ENCODE results near the gene ZNF232. TPM values are rescaled to one million over a fixed set of nuclear protein-coding genes. Genes with fewer than 3 reads are reported as not detected.
"Not testable (repeated sequence)": the region's sequence is repeated elsewhere in the genome, so short reads cannot be mapped to it uniquely, and the experiment has no call there.

The ZNF232 gene
- total RNA-seq, 2 experiments from 2014 or later: 9.8 to 10.2 TPM

- CTCF ChIA-PET: interaction anchor here (0.7 kb wide), 1 partner anchor 156 kb away, joined by 3 read pairs; no protein-coding TSS in a partner anchor
- H3K27ac Mint-ChIP-seq: not testable (repeated sequence)
- peaks cover 22% of the 10 kb centered on the region for H3K36me3 Mint-ChIP-seq (ENCODE audit: low read depth)
These were observed 34.4 kb downstream of the ZNF232 start for GRCh38 chr17:5077275-5077674.

GRCh38 chr17:5075472-5075871 is 36.2 kb downstream of the ZNF232 start:
- H3K27ac Mint-ChIP-seq; POLR2A ChIA-PET; ATAC-seq; CTCF ChIA-PET; DNase-seq; H3K9me3 Mint-ChIP-seq (ENCODE audit: insufficient read depth); H3K4me3 Mint-ChIP-seq; H3K27me3 Mint-ChIP-seq (ENCODE audit: low read depth): not testable (repeated sequence)
- peaks cover 22% of the 10 kb centered on the region for H3K4me1 Mint-ChIP-seq (ENCODE audit: low read depth)
- H3K36me3 Mint-ChIP-seq (ENCODE audit: low read depth): peaks cover 14% of the 10 kb centered on the region

More at GRCh38 chr17:5077275-5077674, 34.4 kb downstream of the ZNF232 start:
- ATAC-seq; DNase-seq; H3K9me3 Mint-ChIP-seq (ENCODE audit: insufficient read depth); H3K27me3 Mint-ChIP-seq (ENCODE audit: low read depth): not testable (repeated sequence)
- Mint-ChIP-seq H3K4me1 (ENCODE audit: low read depth) (peaks cover 22% of the 10 kb centered on the region), H3K4me3 (peak overlapping the region; percentile 76)
- POLR2A ChIA-PET: interaction anchor here (0.8 kb wide), 1 partner anchor 952 kb away, joined by 3 read pairs; no protein-coding TSS in a partner anchor

GRCh38 chr17:5069724-5070123 is 42.0 kb downstream of the ZNF232 start:
- H3K9me3 Mint-ChIP-seq (ENCODE audit: insufficient read depth): no peaks in the 10 kb centered on the region
- DNase-seq (no peak), ATAC-seq (no peak)
- H3K27ac Mint-ChIP-seq: no peak overlapping the region
- ChIA-PET POLR2A (no interaction called here), CTCF (no interaction called here)
- peaks cover 4% of the 10 kb centered on the region for H3K27me3 Mint-ChIP-seq (ENCODE audit: low read depth)
- H3K36me3 Mint-ChIP-seq (ENCODE audit: low read depth): no peaks in the 10 kb centered on the region
- no peaks in the 10 kb centered on the region for H3K4me1 Mint-ChIP-seq (ENCODE audit: low read depth)
- no peak overlapping the region for H3K4me3 Mint-ChIP-seq

GRCh38 chr17:5068236-5068635 is 43.4 kb downstream of the ZNF232 start:
- H3K4me3 Mint-ChIP-seq: no peak overlapping the region
- no peaks in the 10 kb centered on the region for H3K36me3 Mint-ChIP-seq (ENCODE audit: low read depth)
- peaks cover 4% of the 10 kb centered on the region for H3K27me3 Mint-ChIP-seq (ENCODE audit: low read depth)
- DNase-seq: no peak
- H3K9me3 Mint-ChIP-seq (ENCODE audit: insufficient read depth): no peaks in the 10 kb centered on the region
- no peak overlapping the region for H3K27ac Mint-ChIP-seq
- H3K4me1 Mint-ChIP-seq (ENCODE audit: low read depth): no peaks in the 10 kb centered on the region
- ChIA-PET CTCF (interaction anchor here (1.4 kb wide), 1 partner anchor 37 kb away, joined by 5 read pairs; no protein-coding TSS in a partner anchor), POLR2A (no interaction called here)
- no peak for ATAC-seq

GRCh38 chr17:5065227-5065744 is 46.4 kb downstream of the ZNF232 start:
- Mint-ChIP-seq H3K27ac (no peak overlapping the region), H3K9me3 (ENCODE audit: insufficient read depth) (no peaks in the 10 kb centered on the region), H3K4me3 (no peak overlapping the region), H3K36me3 (ENCODE audit: low read depth) (no peaks in the 10 kb centered on the region), H3K4me1 (ENCODE audit: low read depth) (peaks cover 3% of the 10 kb centered on the region), H3K27me3 (ENCODE audit: low read depth) (peaks cover 4% of the 10 kb centered on the region)
- ATAC-seq (no peak), DNase-seq (no peak)
- CTCF ChIA-PET: no interaction called here
- POLR2A ChIA-PET: no interaction called here

Other genes with a start within 250 kb of the ZNF232 start
- gene C17orf107, start 212.3 kb downstream of the ZNF232 start, total RNA-seq: 1 to 10 TPM in 1 of 2 experiments, under 1 TPM in 1; 0.97 to 1.1 TPM
- gene CHRNE, start 208.8 kb downstream of the ZNF232 start, total RNA-seq: under 1 TPM; 0.26 to 0.45 TPM
- not detected for gene GP1BA, start 179.6 kb downstream of the ZNF232 start, total RNA-seq
- gene SLC25A11, start 171.8 kb downstream of the ZNF232 start, total RNA-seq: 10 to 100 TPM; 78.5 to 86.4 TPM
- 100 to 1,000 TPM; 239 to 245 TPM for gene RNF167, start 171.6 kb downstream of the ZNF232 start, total RNA-seq
- gene PFN1, start 163.3 kb downstream of the ZNF232 start, total RNA-seq: 1,000 to 10,000 TPM; 2,493 to 2,581 TPM
- gene ENO3, start 160.8 kb downstream of the ZNF232 start, total RNA-seq: 10 to 100 TPM; 26.6 to 34.3 TPM
- gene SPAG7, start 144.1 kb downstream of the ZNF232 start, total RNA-seq: 10 to 100 TPM; 52.3 to 53.6 TPM
- 10 to 100 TPM; 51.3 to 55.5 TPM for gene CAMTA2, start 124.2 kb downstream of the ZNF232 start, total RNA-seq
- under 1 TPM; 0.26 to 0.29 TPM for gene INCA1, start 114.4 kb downstream of the ZNF232 start, total RNA-seq
- gene KIF1C, start 113.9 kb downstream of the ZNF232 start, total RNA-seq: 10 to 100 TPM; 43.6 to 45.3 TPM
- gene SLC52A1, start 76.5 kb downstream of the ZNF232 start, total RNA-seq: under 1 TPM; 0.40 to 0.94 TPM
- 1 to 10 TPM; 3.3 to 3.5 TPM for gene ZFP3, start 33.4 kb downstream of the ZNF232 start, total RNA-seq
- gene USP6, start 4.2 kb upstream of the ZNF232 start, total RNA-seq: under 1 TPM; 0.08 to 0.10 TPM
- 10 to 100 TPM; 11.8 to 12.7 TPM for gene ZNF594, start 80.0 kb upstream of the ZNF232 start, total RNA-seq
- not detected for gene SCIMP, start 123.0 kb upstream of the ZNF232 start, total RNA-seq
- gene RABEP1, start 170.4 kb upstream of the ZNF232 start, total RNA-seq: 10 to 100 TPM; 37.5 to 37.8 TPM